ENCODE results near the gene METTL25B. TPM values are rescaled to one million over a fixed set of nuclear protein-coding genes. Genes with fewer than 3 reads are reported as not detected.

The METTL25B gene
- total RNA-seq, 1 donor from 2014 or later, result 37.3 TPM

GRCh38 chr1:156705321-156705917, 22.9 kb upstream of the METTL25B start, which contains the start of gene CRABP2:
TSS of gene CRABP2 (minus strand) at chr1:156705583. CDS start at chr1:156705446, 137 bp downstream.
- no peaks in the 10 kb centered on the region for H3K9me3 Mint-ChIP-seq
- peaks cover 13% of the 10 kb centered on the region for H3K4me1 Mint-ChIP-seq (ENCODE audit: low read depth)
- no peak for DNase-seq (ENCODE audit: low spot score)
- peak within 1 kb of the TSS; percentile 76 for H3K4me3 Mint-ChIP-seq (ENCODE audit: low read depth)
- no peak within 1 kb of the TSS for H3K27ac Mint-ChIP-seq
- no peaks in the 10 kb centered on the region for H3K36me3 Mint-ChIP-seq (ENCODE audit: low read depth)
- intact Hi-C loops (cut with micrococcal nuclease), result loop anchor here (1.0 kb wide), 1 partner anchor 45 kb away; no protein-coding TSS in a partner anchor
- H3K27me3 Mint-ChIP-seq (ENCODE audit: low read depth), result peaks cover 52% of the 10 kb centered on the region

- peaks cover 52% of the 10 kb centered on the region for H3K27me3 Mint-ChIP-seq (ENCODE audit: low read depth)
- peak; percentile 50 for DNase-seq (ENCODE audit: low spot score)
- H3K36me3 Mint-ChIP-seq (ENCODE audit: low read depth), result no peaks in the 10 kb centered on the region
- no peaks in the 10 kb centered on the region for H3K9me3 Mint-ChIP-seq
- H3K27ac Mint-ChIP-seq, result no peak overlapping the region
- H3K4me1 Mint-ChIP-seq (ENCODE audit: low read depth), result peaks cover 13% of the 10 kb centered on the region
- intact Hi-C loops (cut with micrococcal nuclease), result loop anchor here (1.0 to 2.0 kb wide), 3 partner anchors 17 to 79 kb away; no protein-coding TSS in a partner anchor
- peak overlapping the region; percentile 76 for H3K4me3 Mint-ChIP-seq (ENCODE audit: low read depth)
Measured at GRCh38 chr1:156705918-156706656, 22.2 kb upstream of the METTL25B start.

- peaks cover 49% of the 10 kb centered on the region for H3K27me3 Mint-ChIP-seq (ENCODE audit: low read depth)
Measured at GRCh38 chr1:156706657-156707416, 21.4 kb upstream of the METTL25B start.

GRCh38 chr1:156707417-156708217, 20.7 kb upstream of the METTL25B start:
- Mint-ChIP-seq H3K4me1 (ENCODE audit: low read depth) (peaks cover 13% of the 10 kb centered on the region), H3K9me3 (no peaks in the 10 kb centered on the region), H3K27me3 (ENCODE audit: low read depth) (peaks cover 49% of the 10 kb centered on the region), H3K4me3 (ENCODE audit: low read depth) (no peak overlapping the region), H3K36me3 (ENCODE audit: low read depth) (no peaks in the 10 kb centered on the region), H3K27ac (no peak overlapping the region)
- intact Hi-C loops (cut with micrococcal nuclease), result loop anchor here (1.0 to 2.0 kb wide), 2 partner anchors 19 to 81 kb away; no protein-coding TSS in a partner anchor
- no peak for DNase-seq (ENCODE audit: low spot score)

More at GRCh38 chr1:156706657-156707416, 21.4 kb upstream of the METTL25B start:
- intact Hi-C loops (cut with micrococcal nuclease), result loop anchor here (1.0 to 2.0 kb wide), 3 partner anchors 18 to 80 kb away; no protein-coding TSS in a partner anchor
- DNase-seq (ENCODE audit: low spot score), result no peak
- Mint-ChIP-seq H3K27ac (no peak overlapping the region), H3K9me3 (no peaks in the 10 kb centered on the region), H3K4me3 (ENCODE audit: low read depth) (peak overlapping the region; percentile 76), H3K36me3 (ENCODE audit: low read depth) (no peaks in the 10 kb centered on the region), H3K4me1 (ENCODE audit: low read depth) (peaks cover 13% of the 10 kb centered on the region)

GRCh38 chr1:156708218-156708661, 20.0 kb upstream of the METTL25B start:
- no peak overlapping the region for H3K27ac Mint-ChIP-seq
- intact Hi-C loops (cut with micrococcal nuclease), result no loop called here
- peaks cover 45% of the 10 kb centered on the region for H3K27me3 Mint-ChIP-seq (ENCODE audit: low read depth)
- H3K4me1 Mint-ChIP-seq (ENCODE audit: low read depth), result peaks cover 13% of the 10 kb centered on the region
- H3K9me3 Mint-ChIP-seq, result no peaks in the 10 kb centered on the region
- H3K36me3 Mint-ChIP-seq (ENCODE audit: low read depth), result no peaks in the 10 kb centered on the region
- no peak overlapping the region for H3K4me3 Mint-ChIP-seq (ENCODE audit: low read depth)
- no peak for DNase-seq (ENCODE audit: low spot score)

- Mint-ChIP-seq H3K27me3 (ENCODE audit: low read depth) (peaks cover 37% of the 10 kb centered on the region), H3K36me3 (ENCODE audit: low read depth) (no peaks in the 10 kb centered on the region), H3K4me3 (ENCODE audit: low read depth) (no peak overlapping the region), H3K27ac (no peak overlapping the region), H3K9me3 (no peaks in the 10 kb centered on the region), H3K4me1 (ENCODE audit: low read depth) (peaks cover 13% of the 10 kb centered on the region)
- no peak for DNase-seq (ENCODE audit: low spot score)
- intact Hi-C loops (cut with micrococcal nuclease), result no loop called here
Measured at GRCh38 chr1:156709031-156709430, 19.2 kb upstream of the METTL25B start.

- Mint-ChIP-seq H3K4me3 (ENCODE audit: low read depth) (no peak overlapping the region), H3K9me3 (no peaks in the 10 kb centered on the region), H3K4me1 (ENCODE audit: low read depth) (peaks cover 9% of the 10 kb centered on the region), H3K27ac (no peak overlapping the region), H3K36me3 (ENCODE audit: low read depth) (no peaks in the 10 kb centered on the region), H3K27me3 (ENCODE audit: low read depth) (peaks cover 31% of the 10 kb centered on the region)
- intact Hi-C loops (cut with micrococcal nuclease), result no loop called here
- no peak for DNase-seq (ENCODE audit: low spot score)
Measured at GRCh38 chr1:156709757-156710489, 18.3 kb upstream of the METTL25B start.

- H3K36me3 Mint-ChIP-seq (ENCODE audit: low read depth), result peaks cover 8% of the 10 kb centered on the region
- no peaks in the 10 kb centered on the region for H3K4me1 Mint-ChIP-seq (ENCODE audit: low read depth)
- H3K9me3 Mint-ChIP-seq, result no peaks in the 10 kb centered on the region
- peaks cover 19% of the 10 kb centered on the region for H3K27me3 Mint-ChIP-seq (ENCODE audit: low read depth)
- intact Hi-C loops (cut with micrococcal nuclease), result no loop called here
- no peak overlapping the region for H3K27ac Mint-ChIP-seq
- no peak for DNase-seq (ENCODE audit: low spot score)
- no peak overlapping the region for H3K4me3 Mint-ChIP-seq (ENCODE audit: low read depth)
Measured at GRCh38 chr1:156711011-156711817, 17.1 kb upstream of the METTL25B start.

- peaks cover 10% of the 10 kb centered on the region for H3K27me3 Mint-ChIP-seq (ENCODE audit: low read depth)
- no peak overlapping the region for H3K27ac Mint-ChIP-seq
- H3K4me3 Mint-ChIP-seq (ENCODE audit: low read depth), result no peak overlapping the region
- intact Hi-C loops (cut with micrococcal nuclease), result no loop called here
- no peaks in the 10 kb centered on the region for H3K4me1 Mint-ChIP-seq (ENCODE audit: low read depth)
- peaks cover 14% of the 10 kb centered on the region for H3K36me3 Mint-ChIP-seq (ENCODE audit: low read depth)
- H3K9me3 Mint-ChIP-seq, result no peaks in the 10 kb centered on the region
- no peak for DNase-seq (ENCODE audit: low spot score)
Measured at GRCh38 chr1:156712626-156713025, 15.6 kb upstream of the METTL25B start.

GRCh38 chr1:156714830-156715229, 13.4 kb upstream of the METTL25B start:
- no peak overlapping the region for H3K27ac Mint-ChIP-seq
- DNase-seq (ENCODE audit: low spot score), result no peak
- H3K4me1 Mint-ChIP-seq (ENCODE audit: low read depth), result no peaks in the 10 kb centered on the region
- H3K36me3 Mint-ChIP-seq (ENCODE audit: low read depth), result peaks cover 15% of the 10 kb centered on the region
- H3K9me3 Mint-ChIP-seq, result no peaks in the 10 kb centered on the region
- no peaks in the 10 kb centered on the region for H3K27me3 Mint-ChIP-seq (ENCODE audit: low read depth)
- intact Hi-C loops (cut with micrococcal nuclease), result no loop called here
- no peak overlapping the region for H3K4me3 Mint-ChIP-seq (ENCODE audit: low read depth)

- intact Hi-C loops (cut with micrococcal nuclease), result no loop called here
- Mint-ChIP-seq H3K4me3 (ENCODE audit: low read depth) (no peak overlapping the region), H3K36me3 (ENCODE audit: low read depth) (peaks cover 36% of the 10 kb centered on the region), H3K9me3 (no peaks in the 10 kb centered on the region), H3K27ac (no peak overlapping the region), H3K4me1 (ENCODE audit: low read depth) (peaks cover 4% of the 10 kb centered on the region), H3K27me3 (ENCODE audit: low read depth) (no peaks in the 10 kb centered on the region)
- DNase-seq (ENCODE audit: low spot score), result no peak
Measured at GRCh38 chr1:156717351-156717750, 10.9 kb upstream of the METTL25B start.
